A549 (cell line): ENCODE measurements around the gene TOGARAM1.

Source experiments
- CHD4 ChIP-seq: fragments of 200-600 bp; sonication (generic); IDR thresholded peaks from 2 replicates; pipeline ENCODE4 v1.6.1; 2016; ENCODE audit warnings: antibody characterized with exemption, mild to moderate bottlenecking, borderline replicate concordance
- EHMT2 ChIP-seq: fragments of 200-600 bp; sonication (generic); IDR thresholded peaks from 2 replicates; pipeline ENCODE4 v1.6.1; 2016; ENCODE audit warnings: antibody characterized with exemption, low read depth, mild to moderate bottlenecking, moderate library complexity
- FOSL2 ChIP-seq, 2 experiments: fragments of 450-650 bp in 1 of 2; fragments of >200 bp in 1 of 2; sonication (Bioruptor Twin) in 1 of 2; formaldehyde crosslinking; IDR thresholded peaks; 2 replicates each; pipeline versions ENCODE4 v1.5.0 to v1.6.1; 2016 to 2020; ENCODE audit warnings: mild to moderate bottlenecking in 1 of 2, moderate library complexity in 1 of 2
- POLR2A ChIP-seq: IDR thresholded peaks from 2 replicates; pipeline ENCODE4 v1.6.1; 2012; ENCODE audit warnings: mild to moderate bottlenecking, low read length
- RCOR1 ChIP-seq: fragments of 150-350 bp; IDR thresholded peaks from 2 replicates; pipeline ENCODE4 v1.6.1; 2014; ENCODE audit warnings: antibody characterized with exemption, low read length, low read depth
- TF ChIP-seq, protein P1 (sequence below): fragments of >200 bp; sonication (Bioruptor Twin); formaldehyde crosslinking; IDR thresholded peaks from 3 replicates; pipeline ENCODE4 v1.5.1; 2016

DNA sequence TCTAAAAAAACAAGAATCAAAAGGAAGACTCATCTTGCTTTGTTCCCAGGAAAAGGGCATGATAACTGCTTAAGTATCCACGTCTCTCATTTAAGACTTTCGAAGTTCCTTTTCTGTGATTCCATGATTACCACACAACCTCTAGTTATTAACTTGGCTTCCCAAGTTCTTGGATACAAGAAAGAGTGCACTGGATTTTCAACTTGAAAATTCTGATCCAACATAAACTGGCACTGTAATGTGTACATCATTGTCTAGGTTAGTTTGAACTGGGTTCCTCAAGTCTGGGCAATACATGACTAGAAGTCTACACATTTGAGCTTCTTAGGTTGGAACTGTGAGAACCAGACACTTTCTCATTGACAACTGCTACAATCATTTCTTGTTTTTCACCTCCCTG lies 1.8 kb upstream of the TOGARAM1 start:
- no peak for TF ChIP-seq EHMT2
- TF ChIP-seq CHD4 = no peak
- TF ChIP-seq, protein P1, sequence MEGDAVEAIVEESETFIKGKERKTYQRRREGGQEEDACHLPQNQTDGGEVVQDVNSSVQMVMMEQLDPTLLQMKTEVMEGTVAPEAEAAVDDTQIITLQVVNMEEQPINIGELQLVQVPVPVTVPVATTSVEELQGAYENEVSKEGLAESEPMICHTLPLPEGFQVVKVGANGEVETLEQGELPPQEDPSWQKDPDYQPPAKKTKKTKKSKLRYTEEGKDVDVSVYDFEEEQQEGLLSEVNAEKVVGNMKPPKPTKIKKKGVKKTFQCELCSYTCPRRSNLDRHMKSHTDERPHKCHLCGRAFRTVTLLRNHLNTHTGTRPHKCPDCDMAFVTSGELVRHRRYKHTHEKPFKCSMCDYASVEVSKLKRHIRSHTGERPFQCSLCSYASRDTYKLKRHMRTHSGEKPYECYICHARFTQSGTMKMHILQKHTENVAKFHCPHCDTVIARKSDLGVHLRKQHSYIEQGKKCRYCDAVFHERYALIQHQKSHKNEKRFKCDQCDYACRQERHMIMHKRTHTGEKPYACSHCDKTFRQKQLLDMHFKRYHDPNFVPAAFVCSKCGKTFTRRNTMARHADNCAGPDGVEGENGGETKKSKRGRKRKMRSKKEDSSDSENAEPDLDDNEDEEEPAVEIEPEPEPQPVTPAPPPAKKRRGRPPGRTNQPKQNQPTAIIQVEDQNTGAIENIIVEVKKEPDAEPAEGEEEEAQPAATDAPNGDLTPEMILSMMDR = no peak
- TF ChIP-seq RCOR1 = no peak
- no peak for TF ChIP-seq POLR2A
- no peak for TF ChIP-seq FOSL2 (IDR thresholded peaks at IDR 0.05)
- no peak for TF ChIP-seq FOSL2 (CRISPR knock-in tag; IDR thresholded peaks at IDR 0.05)
